ENCODE measurements around the gene PRR7.
A peak's percentile ranks its signal among the peaks of the same experiment; 100 is the strongest.

PRR7 gene

GRCh38 chr5:177454397-177455035, 7.9 kb downstream of the PRR7 start (continued):
- TF ChIP-seq, protein P1, sequence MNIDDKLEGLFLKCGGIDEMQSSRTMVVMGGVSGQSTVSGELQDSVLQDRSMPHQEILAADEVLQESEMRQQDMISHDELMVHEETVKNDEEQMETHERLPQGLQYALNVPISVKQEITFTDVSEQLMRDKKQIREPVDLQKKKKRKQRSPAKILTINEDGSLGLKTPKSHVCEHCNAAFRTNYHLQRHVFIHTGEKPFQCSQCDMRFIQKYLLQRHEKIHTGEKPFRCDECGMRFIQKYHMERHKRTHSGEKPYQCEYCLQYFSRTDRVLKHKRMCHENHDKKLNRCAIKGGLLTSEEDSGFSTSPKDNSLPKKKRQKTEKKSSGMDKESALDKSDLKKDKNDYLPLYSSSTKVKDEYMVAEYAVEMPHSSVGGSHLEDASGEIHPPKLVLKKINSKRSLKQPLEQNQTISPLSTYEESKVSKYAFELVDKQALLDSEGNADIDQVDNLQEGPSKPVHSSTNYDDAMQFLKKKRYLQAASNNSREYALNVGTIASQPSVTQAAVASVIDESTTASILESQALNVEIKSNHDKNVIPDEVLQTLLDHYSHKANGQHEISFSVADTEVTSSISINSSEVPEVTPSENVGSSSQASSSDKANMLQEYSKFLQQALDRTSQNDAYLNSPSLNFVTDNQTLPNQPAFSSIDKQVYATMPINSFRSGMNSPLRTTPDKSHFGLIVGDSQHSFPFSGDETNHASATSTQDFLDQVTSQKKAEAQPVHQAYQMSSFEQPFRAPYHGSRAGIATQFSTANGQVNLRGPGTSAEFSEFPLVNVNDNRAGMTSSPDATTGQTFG (tag by site-specific recombination; IDR thresholded peaks at IDR 0.05; ENCODE audit: borderline replicate concordance), result peak; percentile 75; the same call in 1 of the 2 replicates
- TF ChIP-seq ZNF121 (tag by site-specific recombination; IDR thresholded peaks at IDR 0.05), result no peak
- peak; percentile 84 for TF ChIP-seq ZIC2 (tag by site-specific recombination; IDR thresholded peaks at IDR 0.05)
- 0 out of 2 replicates have a peak, but pooled peaks have one; percentile 10 for TF ChIP-seq ZNF10 (tag by site-specific recombination; IDR thresholded peaks at IDR 0.05)
- TF ChIP-seq, protein P2, sequence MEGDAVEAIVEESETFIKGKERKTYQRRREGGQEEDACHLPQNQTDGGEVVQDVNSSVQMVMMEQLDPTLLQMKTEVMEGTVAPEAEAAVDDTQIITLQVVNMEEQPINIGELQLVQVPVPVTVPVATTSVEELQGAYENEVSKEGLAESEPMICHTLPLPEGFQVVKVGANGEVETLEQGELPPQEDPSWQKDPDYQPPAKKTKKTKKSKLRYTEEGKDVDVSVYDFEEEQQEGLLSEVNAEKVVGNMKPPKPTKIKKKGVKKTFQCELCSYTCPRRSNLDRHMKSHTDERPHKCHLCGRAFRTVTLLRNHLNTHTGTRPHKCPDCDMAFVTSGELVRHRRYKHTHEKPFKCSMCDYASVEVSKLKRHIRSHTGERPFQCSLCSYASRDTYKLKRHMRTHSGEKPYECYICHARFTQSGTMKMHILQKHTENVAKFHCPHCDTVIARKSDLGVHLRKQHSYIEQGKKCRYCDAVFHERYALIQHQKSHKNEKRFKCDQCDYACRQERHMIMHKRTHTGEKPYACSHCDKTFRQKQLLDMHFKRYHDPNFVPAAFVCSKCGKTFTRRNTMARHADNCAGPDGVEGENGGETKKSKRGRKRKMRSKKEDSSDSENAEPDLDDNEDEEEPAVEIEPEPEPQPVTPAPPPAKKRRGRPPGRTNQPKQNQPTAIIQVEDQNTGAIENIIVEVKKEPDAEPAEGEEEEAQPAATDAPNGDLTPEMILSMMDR (tag by site-specific recombination; IDR thresholded peaks at IDR 0.05), result peak; percentile 90
- peak; percentile 10; the same call in 1 of the 2 replicates for TF ChIP-seq KLF1 (tag by site-specific recombination; IDR thresholded peaks at IDR 0.05)
- TF ChIP-seq ZFP37 (tag by site-specific recombination; IDR thresholded peaks at IDR 0.05), result 0 out of 2 replicates have a peak, but pooled peaks have one; percentile 18
- TF ChIP-seq HOXA7 (CRISPR knock-in tag; IDR thresholded peaks at IDR 0.05; ENCODE audit: borderline replicate concordance), result no peak
- TF ChIP-seq ZNF354C (tag by site-specific recombination; IDR thresholded peaks at IDR 0.05; ENCODE audit: borderline replicate concordance, low read depth), result no peak
- TF ChIP-seq ZNF221 (tag by site-specific recombination; IDR thresholded peaks at IDR 0.05; ENCODE audit: borderline replicate concordance), result no peak
- peak; percentile 63; the same call in 1 of the 2 replicates for TF ChIP-seq ZBTB17 (tag by site-specific recombination; IDR thresholded peaks at IDR 0.05)
- peak; percentile 38; the same call in 1 of the 2 replicates for TF ChIP-seq ZNF394 (tag by site-specific recombination; IDR thresholded peaks at IDR 0.05; ENCODE audit: borderline replicate concordance)
- peak; percentile 76 for TF ChIP-seq ZBTB44 (tag by site-specific recombination; IDR thresholded peaks at IDR 0.05)
- TF ChIP-seq, protein P3, sequence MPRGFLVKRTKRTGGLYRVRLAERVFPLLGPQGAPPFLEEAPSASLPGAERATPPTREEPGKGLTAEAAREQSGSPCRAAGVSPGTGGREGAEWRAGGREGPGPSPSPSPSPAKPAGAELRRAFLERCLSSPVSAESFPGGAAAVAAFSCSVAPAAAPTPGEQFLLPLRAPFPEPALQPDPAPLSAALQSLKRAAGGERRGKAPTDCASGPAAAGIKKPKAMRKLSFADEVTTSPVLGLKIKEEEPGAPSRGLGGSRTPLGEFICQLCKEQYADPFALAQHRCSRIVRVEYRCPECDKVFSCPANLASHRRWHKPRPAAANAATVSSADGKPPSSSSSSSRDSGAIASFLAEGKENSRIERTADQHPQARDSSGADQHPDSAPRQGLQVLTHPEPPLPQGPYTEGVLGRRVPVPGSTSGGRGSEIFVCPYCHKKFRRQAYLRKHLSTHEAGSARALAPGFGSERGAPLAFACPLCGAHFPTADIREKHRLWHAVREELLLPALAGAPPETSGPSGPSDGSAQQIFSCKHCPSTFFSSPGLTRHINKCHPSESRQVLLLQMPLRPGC (tag by site-specific recombination; IDR thresholded peaks at IDR 0.05), result peak; percentile 77; the same call in 1 of the 2 replicates
- TF ChIP-seq TCF7L2 (IDR thresholded peaks at IDR 0.05; ENCODE audit: borderline replicate concordance, low read depth, low read length), result no peak
- peak; percentile 44; the same call in 1 of the 2 replicates for TF ChIP-seq BCL11B (tag by site-specific recombination; IDR thresholded peaks at IDR 0.05; ENCODE audit: low read depth)
- TF ChIP-seq ZBTB20 (tag by site-specific recombination; IDR thresholded peaks at IDR 0.05), result peak; percentile 99
- TF ChIP-seq SP7 (tag by site-specific recombination; IDR thresholded peaks at IDR 0.05), result no peak
- TF ChIP-seq ZNF610 (tag by site-specific recombination; IDR thresholded peaks at IDR 0.05; ENCODE audit: borderline replicate concordance), result 0 out of 2 replicates have a peak, but pooled peaks have one; percentile 18
- TF ChIP-seq PATZ1 (tag by site-specific recombination; IDR thresholded peaks at IDR 0.05), result peak; percentile 75
- TF ChIP-seq ZBTB6 (tag by site-specific recombination; IDR thresholded peaks at IDR 0.05), result no peak; the same call in 1 of the 2 replicates
- TF ChIP-seq, protein P4, sequence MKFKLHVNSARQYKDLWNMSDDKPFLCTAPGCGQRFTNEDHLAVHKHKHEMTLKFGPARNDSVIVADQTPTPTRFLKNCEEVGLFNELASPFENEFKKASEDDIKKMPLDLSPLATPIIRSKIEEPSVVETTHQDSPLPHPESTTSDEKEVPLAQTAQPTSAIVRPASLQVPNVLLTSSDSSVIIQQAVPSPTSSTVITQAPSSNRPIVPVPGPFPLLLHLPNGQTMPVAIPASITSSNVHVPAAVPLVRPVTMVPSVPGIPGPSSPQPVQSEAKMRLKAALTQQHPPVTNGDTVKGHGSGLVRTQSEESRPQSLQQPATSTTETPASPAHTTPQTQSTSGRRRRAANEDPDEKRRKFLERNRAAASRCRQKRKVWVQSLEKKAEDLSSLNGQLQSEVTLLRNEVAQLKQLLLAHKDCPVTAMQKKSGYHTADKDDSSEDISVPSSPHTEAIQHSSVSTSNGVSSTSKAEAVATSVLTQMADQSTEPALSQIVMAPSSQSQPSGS (tag by site-specific recombination; IDR thresholded peaks at IDR 0.05; ENCODE audit: low read depth), result peak; percentile 99
- peak; percentile 21; the same call in 1 of the 2 replicates for TF ChIP-seq ZNF423 (tag by site-specific recombination; IDR thresholded peaks at IDR 0.05)
- TF ChIP-seq ZNF202 (tag by site-specific recombination; IDR thresholded peaks at IDR 0.05; ENCODE audit: borderline replicate concordance), result no peak
